Ureter (tissue), 1 donor: ENCODE measurements around the gene LOXL4. TPM values are rescaled to one million over a fixed set of nuclear protein-coding genes. Genes with fewer than 3 reads are reported as not detected.

Experiments
- DNase-seq: peaks from one replicate; pipeline ENCODE4 v3.0.0-alpha.2; 2020; ENCODE audit warnings: low spot score
- total RNA-seq: library from RNA; stranded (reverse); gene quantifications from one replicate; pipeline ENCODE4 v1.2.4, GENCODE V29; 2023
- donor health status: DM: yes; HTN: yes; CAD: no.

The LOXL4 gene
- total RNA-seq, 1 donor from 2014 or later = 3.0 TPM

GRCh38 chr10:98295401-98295811 lies 27.4 kb upstream of the LOXL4 start:
- DNase-seq = no peak

GRCh38 chr10:98294270-98294627 lies 26.3 kb upstream of the LOXL4 start:
- DNase-seq = no peak

GRCh38 chr10:98293550-98294269 lies 25.7 kb upstream of the LOXL4 start:
- DNase-seq = no peak

GRCh38 chr10:98292971-98293370 lies 25.0 kb upstream of the LOXL4 start:
- no peak for DNase-seq

- DNase-seq = no peak
These were observed 21.8 kb upstream of the LOXL4 start for GRCh38 chr10:98289802-98290209.

GRCh38 chr10:98287321-98287720 lies 19.3 kb upstream of the LOXL4 start:
- no peak for DNase-seq

GRCh38 chr10:98286419-98286818 lies 18.4 kb upstream of the LOXL4 start:
- no peak for DNase-seq

- no peak for DNase-seq
These were observed 17.4 kb upstream of the LOXL4 start for GRCh38 chr10:98285416-98285815.

GRCh38 chr10:98276311-98276710 lies 8.3 kb upstream of the LOXL4 start:
- no peak for DNase-seq

- no peak for DNase-seq
These were observed 6.6 kb upstream of the LOXL4 start for GRCh38 chr10:98274562-98274961.

GRCh38 chr10:98273057-98273850 lies 5.3 kb upstream of the LOXL4 start:
- DNase-seq = no peak

- DNase-seq = no peak
These were observed 4.7 kb upstream of the LOXL4 start for GRCh38 chr10:98272656-98273055.

- DNase-seq = no peak
These were observed 4.3 kb upstream of the LOXL4 start for GRCh38 chr10:98272245-98272644.

- no peak for DNase-seq
These were observed 2.8 kb upstream of the LOXL4 start for GRCh38 chr10:98270786-98271185.

- no peak for DNase-seq
These were observed 2.2 kb upstream of the LOXL4 start for GRCh38 chr10:98270073-98270740.

GRCh38 chr10:98269435-98269912 lies 1.5 kb upstream of the LOXL4 start:
- DNase-seq = peak; percentile 84

GRCh38 chr10:98268694-98269431 lies 869 bp upstream of the LOXL4 start:
- DNase-seq = no peak

GRCh38 chr10:98267069-98267893 lies 713 bp downstream of the LOXL4 start:
- no peak for DNase-seq

GRCh38 chr10:98266647-98267046 lies 1.3 kb downstream of the LOXL4 start:
- DNase-seq = no peak

- no peak for DNase-seq
These were observed 2.3 kb downstream of the LOXL4 start for GRCh38 chr10:98265403-98266378.
